GM10266 (cell line): ENCODE data around the gene TPO.

Experiments
- DNase-seq: peaks from one replicate; pipeline ENCODE4 v3.0.0; 2012; ENCODE audit errors: extremely low spot score
- CTCF ChIP-seq: IDR thresholded peaks from 2 replicates; pipeline ENCODE4 v1.5.1; 2012; ENCODE audit warnings: mild to moderate bottlenecking, low read depth; ENCODE audit not compliant: control insufficient read depth, insufficient read depth; ENCODE audit errors: missing control alignments

The TPO gene

DNA sequence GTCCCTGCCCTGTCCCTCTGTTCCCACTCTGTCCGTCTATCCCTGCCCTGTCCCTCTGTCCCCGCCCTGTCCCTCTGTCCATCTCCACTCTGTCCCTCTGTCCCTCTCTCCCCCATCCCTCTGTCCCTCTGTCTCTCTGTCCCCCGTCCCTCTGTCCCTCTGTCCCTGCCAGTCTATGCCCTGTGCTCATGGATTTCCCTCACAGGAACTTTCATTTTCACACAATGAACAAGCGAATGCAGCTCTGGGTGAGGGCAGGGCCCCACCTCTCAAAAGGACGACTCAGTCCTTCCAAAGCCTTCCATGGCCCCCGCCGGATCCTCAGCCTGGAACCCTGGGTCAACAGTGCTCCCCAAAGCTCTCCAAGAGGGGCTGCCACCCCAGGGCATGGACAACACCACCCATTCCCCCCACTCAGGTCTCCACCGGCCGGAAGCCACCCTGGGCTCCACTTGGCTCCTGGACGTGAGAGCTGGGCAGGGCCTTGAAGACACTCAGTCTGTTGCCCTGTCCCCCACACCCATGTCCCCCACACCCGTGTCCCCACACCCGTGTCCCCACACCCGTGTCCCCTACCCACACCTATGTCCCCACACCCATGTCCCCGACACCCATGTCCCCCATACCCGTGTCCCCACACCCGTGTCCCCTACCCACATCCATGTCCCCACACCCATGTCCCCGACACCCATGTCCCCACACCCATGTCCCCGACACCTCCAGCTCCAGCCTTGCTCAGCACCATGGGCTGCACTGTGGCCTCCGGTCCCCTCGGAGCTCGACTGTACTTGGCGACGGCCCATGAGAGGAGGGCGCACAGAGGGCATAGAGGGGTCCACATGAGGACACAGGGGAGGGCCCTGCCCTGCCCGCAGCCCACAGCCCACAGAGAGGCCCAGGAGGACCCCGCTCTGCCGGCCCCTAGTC is 175.1 kb downstream of the TPO start:
- no peak for TF ChIP-seq CTCF
- no peak for DNase-seq

- TF ChIP-seq CTCF, result no peak
- no peak for DNase-seq
Observed at GRCh38 chr2:1588978-1589621, 175.8 kb downstream of the TPO start.

DNA sequence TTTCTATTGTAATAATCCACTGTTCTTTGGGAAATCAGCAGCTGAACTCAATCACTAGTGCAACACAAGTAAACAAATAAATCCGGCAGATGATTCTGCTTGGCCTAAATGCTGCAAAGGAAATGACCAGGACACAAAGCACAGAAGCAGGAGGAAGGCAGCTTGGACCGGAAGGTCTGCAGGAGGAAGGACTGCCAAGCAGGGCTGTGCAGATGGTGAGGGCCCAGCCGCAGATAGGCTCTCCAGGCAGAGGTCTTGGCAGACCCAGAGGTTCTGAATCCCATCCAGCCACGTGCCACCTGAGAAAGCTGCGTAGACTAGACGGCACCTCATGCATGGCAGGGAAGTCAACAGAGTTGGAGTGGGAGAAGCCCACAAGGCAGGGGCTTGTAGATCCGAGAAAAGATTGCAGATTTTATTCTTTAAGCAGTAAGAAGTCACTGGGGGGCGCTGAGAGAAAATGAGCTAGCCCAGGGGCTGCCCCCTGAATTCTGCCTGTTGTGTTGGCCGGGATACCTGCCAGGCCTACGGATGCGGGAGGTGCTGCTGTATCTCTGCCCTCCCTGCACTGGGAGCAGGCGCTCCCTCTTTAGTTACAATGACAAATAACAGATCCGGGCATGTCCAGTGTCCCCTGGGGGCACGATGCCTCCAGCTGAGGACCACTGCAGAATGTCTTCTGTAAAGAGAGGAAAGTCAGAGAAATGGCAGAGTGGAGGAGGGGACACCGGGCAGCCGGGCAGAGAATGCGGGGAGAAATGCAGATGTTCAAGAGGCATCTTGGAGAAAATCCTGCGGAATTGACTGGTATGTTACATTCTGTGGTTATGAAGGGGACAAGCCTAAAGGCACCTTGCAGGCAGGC is 177.6 kb downstream of the TPO start:
- no peak for DNase-seq
- TF ChIP-seq CTCF, result no peak

DNA sequence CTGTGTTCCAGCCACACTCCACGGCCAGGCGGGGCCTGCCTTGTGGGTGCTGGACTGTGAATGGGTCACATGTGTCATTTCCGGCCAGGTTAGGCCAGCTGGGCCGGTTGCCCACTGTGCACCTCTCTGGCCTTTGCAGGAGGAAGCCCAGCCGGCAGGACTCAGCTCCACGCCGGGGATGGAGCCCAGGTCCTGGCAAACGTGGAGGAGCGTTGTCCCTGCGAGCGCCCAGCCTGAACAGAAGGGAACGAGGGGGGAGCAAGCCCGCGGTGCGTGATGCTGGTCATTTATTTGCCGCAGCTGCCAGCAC is 178.2 kb downstream of the TPO start:
- no peak for DNase-seq
- no peak for TF ChIP-seq CTCF
